SK-N-MC (cell line): ENCODE data around the gene TFF2.

Experiments
- FOXP2 ChIP-seq: optimal IDR thresholded peaks from 2 replicates; pipeline ENCODE3; 2011; ENCODE audit warnings: mild to moderate bottlenecking, moderate library complexity; ENCODE audit not compliant: insufficient read depth; ENCODE audit errors: extremely low read length, control extremely low read depth
- POLR2AphosphoS5 ChIP-seq: IDR thresholded peaks from 2 replicates; pipeline ENCODE4 v1.6.1; 2012; ENCODE audit warnings: mild to moderate bottlenecking, low read depth, low read length, borderline replicate concordance

- TF ChIP-seq FOXP2 (no peak), POLR2AphosphoS5 (no peak)
These were observed 28.9 kb downstream of the TFF2 start for GRCh38 chr21:42321845-42322244.
